HG03442 (cell line): Measurements from ENCODE around the gene PDILT.
"Not testable (repeated sequence)": the region's sequence is repeated elsewhere in the genome, so short reads cannot be mapped to it uniquely, and the experiment has no call there.

ENCODE experiments used
- ATAC-seq: cut with Tn5 transposase; IDR thresholded peaks from one replicate; pipeline ENCODE4 v1.9.1; 2021; ENCODE audit warnings: mild to moderate bottlenecking, moderate library complexity; ENCODE audit not compliant: unreplicated experiment

The PDILT gene, protein sequence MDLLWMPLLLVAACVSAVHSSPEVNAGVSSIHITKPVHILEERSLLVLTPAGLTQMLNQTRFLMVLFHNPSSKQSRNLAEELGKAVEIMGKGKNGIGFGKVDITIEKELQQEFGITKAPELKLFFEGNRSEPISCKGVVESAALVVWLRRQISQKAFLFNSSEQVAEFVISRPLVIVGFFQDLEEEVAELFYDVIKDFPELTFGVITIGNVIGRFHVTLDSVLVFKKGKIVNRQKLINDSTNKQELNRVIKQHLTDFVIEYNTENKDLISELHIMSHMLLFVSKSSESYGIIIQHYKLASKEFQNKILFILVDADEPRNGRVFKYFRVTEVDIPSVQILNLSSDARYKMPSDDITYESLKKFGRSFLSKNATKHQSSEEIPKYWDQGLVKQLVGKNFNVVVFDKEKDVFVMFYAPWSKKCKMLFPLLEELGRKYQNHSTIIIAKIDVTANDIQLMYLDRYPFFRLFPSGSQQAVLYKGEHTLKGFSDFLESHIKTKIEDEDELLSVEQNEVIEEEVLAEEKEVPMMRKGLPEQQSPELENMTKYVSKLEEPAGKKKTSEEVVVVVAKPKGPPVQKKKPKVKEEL

GRCh38 chr16:20404637-20405036, at the start of gene PDILT:
TSS of gene PDILT (minus strand) at chr16:20404737. CDS start at chr16:20399300, 5,437 bp downstream.
- no peak for ATAC-seq

DNA sequence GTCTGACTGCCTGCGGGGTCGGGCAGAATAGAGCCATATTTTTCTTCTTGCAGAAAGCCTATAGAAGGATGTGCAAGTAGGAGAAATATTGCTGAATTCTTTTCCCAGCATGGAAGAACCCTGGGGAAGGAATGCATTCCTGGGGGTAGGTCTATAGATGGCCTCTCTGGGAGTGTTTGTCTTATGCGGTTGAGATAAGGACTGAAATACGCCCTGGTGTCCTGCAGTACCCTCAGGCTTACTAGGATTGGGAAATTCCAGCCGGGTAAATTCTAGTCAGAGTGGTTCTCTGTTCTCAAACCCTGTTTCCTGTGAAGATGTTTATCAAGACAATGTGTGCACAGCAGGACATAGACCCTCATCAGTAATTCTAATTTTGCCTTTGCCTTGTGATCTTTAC, 49.1 kb upstream of the PDILT start:
- ATAC-seq: not testable (repeated sequence)

- not testable (repeated sequence) for ATAC-seq
Measured at GRCh38 chr16:20451364-20451763, 46.8 kb upstream of the PDILT start, which contains the start of gene ACSM2A. TSS of gene ACSM2A (plus strand) at chr16:20451521. CDS start at chr16:20460115, 8,594 bp downstream.

DNA sequence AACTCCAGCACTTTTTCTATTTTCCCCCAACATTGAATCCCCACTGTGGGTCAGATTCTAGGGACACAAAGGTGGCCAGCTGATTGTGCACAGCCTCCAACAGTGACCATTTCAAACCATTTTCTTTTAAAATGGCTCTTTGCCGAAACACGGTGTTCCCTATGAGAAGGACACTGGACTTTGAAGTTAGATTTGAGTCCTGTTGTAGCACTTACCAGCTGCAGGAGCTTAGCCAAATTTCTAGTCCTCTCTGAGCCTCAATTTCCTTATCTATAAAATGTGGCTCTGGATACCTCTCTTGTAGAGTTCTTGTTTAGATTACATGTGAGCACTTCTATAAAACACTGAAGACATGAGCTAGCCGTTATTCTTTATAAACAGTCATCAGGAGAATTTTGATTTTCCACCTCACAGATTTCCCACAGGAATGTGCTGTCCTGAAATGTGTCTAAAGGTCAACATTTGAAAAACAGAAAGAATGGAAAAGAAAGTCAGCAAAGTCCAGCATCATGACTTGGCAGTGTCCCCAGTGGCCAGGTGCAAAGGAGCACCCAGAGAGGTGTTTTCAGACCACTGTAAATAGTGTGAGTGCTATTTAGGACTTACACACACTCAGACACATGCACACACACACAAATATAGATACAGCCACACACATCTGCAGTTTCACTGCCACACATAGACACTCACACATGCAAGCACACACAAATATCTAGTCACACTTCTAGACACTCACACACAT, 42.3 kb upstream of the PDILT start:
- not testable (repeated sequence) for ATAC-seq

DNA sequence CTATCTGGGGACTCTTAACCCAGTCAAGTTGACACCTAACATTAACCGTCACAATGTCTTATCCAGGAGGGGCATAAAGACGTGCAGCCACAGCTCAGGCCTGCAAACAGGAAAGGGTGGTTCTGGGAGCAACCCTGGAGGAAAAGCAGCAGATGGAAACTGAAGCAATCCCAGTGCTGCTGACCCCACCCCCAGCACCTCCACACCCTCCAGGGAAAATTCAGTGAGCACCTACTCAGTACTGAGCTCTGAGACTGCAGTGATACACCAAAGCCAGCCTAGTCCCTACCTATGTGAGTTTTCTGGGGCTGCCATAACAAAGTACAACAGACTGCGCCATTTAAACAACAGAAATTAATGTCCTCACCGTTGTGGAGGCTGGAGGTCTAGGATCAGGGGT, 37.3 kb upstream of the PDILT start:
- not testable (repeated sequence) for ATAC-seq

GRCh38 chr16:20441191-20441590, 36.7 kb upstream of the PDILT start:
- no peak for ATAC-seq

- ATAC-seq: not testable (repeated sequence)
Measured at GRCh38 chr16:20440731-20441130, 36.2 kb upstream of the PDILT start.

- ATAC-seq: not testable (repeated sequence)
Measured at GRCh38 chr16:20439820-20440231, 35.3 kb upstream of the PDILT start.

- ATAC-seq: not testable (repeated sequence)
Measured at GRCh38 chr16:20438950-20439349, 34.4 kb upstream of the PDILT start.

GRCh38 chr16:20430948-20431347, 26.4 kb upstream of the PDILT start:
- no peak for ATAC-seq

DNA sequence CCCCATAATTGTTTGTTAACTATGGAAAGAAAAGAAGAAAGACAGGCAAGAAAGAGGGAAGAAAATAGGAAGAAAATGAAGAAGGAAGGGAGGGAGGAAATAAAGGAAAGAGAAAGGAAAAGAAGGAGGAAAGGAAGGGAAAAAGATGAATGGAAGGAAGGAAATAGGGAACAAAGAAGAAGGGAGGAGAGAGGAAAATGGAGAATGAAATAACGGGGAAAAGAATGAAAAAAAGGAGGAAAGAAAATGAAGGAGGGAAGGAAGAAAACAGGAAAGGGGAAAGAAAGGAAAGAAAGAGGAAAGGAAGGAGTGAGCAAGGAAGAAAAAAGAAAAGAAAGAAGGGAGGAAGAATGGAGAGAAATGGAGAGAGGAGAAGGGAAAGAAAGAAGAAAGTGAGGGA, 25.9 kb upstream of the PDILT start:
- not testable (repeated sequence) for ATAC-seq

- not testable (repeated sequence) for ATAC-seq
Measured at GRCh38 chr16:20429499-20429898, 25.0 kb upstream of the PDILT start.

GRCh38 chr16:20427401-20427797, 22.9 kb upstream of the PDILT start:
- not testable (repeated sequence) for ATAC-seq

DNA sequence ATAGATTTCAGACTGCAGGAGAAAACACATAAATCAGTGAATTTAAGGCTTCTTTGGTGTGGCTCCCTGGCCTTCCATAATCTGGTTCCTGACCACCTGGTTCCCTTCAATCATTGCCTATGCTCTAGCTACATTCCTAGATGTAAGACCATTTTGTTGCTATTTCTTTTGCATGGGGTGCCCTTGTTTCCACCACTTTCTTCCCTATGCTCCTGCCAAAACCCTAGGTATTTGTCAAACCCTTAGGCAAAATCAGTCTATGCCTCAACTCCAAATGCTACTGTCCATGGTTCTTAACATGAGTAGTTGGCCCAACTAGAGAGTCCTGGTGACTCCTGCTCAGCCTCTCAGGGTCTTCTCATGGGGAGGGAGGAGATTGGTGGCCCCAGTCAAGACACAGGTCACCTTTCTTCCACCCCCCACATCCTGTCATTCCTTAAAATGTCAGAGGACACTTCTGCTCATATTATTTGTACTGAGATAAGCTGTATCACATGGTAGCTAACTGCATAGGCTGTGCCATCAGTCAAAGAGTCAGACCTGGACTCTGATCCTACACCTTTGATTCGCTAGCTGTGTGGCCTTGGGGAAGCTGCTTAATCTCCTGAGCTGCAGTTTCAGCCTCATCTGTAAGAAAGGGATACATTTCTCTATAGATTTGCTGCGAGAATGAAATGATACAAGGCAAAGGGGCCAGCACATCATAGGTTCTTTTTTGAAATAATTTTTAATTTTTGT, 19.8 kb upstream of the PDILT start:
- no peak for ATAC-seq

- not testable (repeated sequence) for ATAC-seq
Measured at GRCh38 chr16:20423772-20424128, 19.2 kb upstream of the PDILT start.

GRCh38 chr16:20421748-20422147, 17.2 kb upstream of the PDILT start:
- not testable (repeated sequence) for ATAC-seq

DNA sequence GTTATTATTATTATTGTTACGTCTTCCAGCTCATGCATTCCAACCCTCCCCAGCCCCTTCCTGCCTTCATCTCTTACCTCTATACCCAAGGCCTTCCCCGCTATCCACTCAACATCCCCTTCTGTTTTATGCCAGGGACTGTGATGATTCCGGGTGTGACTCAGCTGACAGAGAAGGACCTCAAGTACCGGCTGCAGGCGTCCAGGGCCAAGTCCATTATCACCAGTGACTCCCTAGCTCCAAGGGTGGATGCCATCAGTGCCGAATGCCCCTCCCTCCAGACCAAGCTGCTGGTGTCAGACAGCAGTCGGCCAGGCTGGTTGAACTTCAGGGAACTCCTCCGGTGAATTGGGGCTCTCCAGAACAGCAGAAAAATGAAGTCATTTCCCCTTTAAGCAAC, 14.6 kb upstream of the PDILT start:
- ATAC-seq: not testable (repeated sequence)

- ATAC-seq: no peak
Measured at GRCh38 chr16:20415541-20415940, 11.0 kb upstream of the PDILT start.

DNA sequence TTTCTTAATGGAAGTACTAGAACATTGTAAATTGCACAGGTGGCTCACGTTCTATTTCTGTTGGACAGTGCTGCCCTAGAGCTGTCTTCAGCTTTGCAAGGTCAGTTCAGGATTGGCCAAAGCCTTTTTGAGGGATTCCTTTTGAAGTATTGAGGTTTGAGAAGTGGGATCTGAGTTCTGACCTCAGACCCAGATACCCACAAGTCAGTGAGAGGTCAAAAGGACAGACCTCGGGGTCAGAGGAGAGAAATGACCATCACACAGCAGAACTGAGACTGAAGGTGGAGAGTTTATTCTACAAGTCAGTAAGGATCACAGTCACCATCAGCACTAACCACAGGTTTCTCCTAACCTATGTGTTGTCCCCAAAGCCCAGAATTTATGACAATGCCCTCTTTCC, 6.5 kb upstream of the PDILT start:
- no peak for ATAC-seq

DNA sequence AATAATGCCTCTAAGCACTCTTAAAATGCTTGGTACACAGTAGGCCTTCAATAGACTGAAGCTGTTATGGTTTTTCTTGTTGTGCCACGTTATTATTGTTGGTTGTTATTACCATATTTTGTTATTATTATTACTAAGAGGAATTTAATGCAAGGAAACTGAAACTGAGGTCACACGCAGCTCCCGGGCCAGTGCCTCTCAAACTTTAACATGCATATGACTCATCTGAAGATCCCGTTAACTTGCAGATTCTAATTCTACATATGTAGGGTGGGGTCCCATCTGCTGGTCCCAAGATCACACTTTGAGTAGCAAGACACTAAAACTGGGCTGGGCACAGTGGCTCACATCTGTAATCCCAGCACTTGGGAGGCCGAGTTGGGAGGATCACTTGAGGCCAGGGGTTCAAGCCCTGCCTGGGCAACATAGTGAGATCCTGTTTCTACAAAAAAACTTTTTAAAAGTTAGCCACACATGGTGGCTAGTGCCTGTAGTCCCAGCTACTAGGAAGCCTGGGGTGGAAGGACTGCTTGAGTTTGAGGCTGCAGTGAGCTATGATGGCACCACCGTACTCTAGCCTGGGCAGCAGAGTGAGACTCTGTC, 5.7 kb upstream of the PDILT start:
- ATAC-seq: peak; percentile 71
